ENCODE results near the gene C10orf90. TPM values are rescaled to one million over a fixed set of nuclear protein-coding genes. Genes with fewer than 3 reads are reported as not detected.

C10orf90 gene
- total RNA-seq, 1 donor from 2014 or later, result not detected

DNA sequence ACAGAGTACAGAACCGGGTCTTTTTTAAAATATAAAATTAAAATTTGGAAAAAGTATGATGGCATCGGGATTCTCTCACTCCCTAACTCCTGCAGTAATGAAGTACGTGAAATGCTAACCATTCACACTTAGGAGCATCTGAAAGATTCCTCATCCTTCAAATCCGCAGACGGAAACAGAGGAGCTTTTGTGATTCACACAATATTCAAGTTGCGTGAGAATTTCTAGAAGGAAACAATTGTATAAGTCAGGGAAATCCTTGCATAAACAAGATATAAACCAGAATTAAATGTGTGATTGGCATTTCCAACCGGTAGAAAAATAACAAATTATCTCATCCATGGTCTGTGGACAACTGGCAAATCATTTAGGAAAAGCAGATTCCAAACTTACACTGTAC is 179.0 kb downstream of the C10orf90 start:
- TF ChIP-seq, protein P1, sequence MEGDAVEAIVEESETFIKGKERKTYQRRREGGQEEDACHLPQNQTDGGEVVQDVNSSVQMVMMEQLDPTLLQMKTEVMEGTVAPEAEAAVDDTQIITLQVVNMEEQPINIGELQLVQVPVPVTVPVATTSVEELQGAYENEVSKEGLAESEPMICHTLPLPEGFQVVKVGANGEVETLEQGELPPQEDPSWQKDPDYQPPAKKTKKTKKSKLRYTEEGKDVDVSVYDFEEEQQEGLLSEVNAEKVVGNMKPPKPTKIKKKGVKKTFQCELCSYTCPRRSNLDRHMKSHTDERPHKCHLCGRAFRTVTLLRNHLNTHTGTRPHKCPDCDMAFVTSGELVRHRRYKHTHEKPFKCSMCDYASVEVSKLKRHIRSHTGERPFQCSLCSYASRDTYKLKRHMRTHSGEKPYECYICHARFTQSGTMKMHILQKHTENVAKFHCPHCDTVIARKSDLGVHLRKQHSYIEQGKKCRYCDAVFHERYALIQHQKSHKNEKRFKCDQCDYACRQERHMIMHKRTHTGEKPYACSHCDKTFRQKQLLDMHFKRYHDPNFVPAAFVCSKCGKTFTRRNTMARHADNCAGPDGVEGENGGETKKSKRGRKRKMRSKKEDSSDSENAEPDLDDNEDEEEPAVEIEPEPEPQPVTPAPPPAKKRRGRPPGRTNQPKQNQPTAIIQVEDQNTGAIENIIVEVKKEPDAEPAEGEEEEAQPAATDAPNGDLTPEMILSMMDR (IDR thresholded peaks at IDR 0.05), result no peak
- ATAC-seq (no peak), DNase-seq (no peak)
- H3K4me1 ChIP-seq, result no peaks in the 10 kb centered on the region
- no peaks in the 10 kb centered on the region for H3K36me3 ChIP-seq
- H3K27ac ChIP-seq, result no peak overlapping the region
- H3K27me3 ChIP-seq, result no peaks in the 10 kb centered on the region
- H3K9me3 ChIP-seq, result no peaks in the 10 kb centered on the region
- intact Hi-C loops (cut with DNase I), result no loop called here
- H3K4me3 ChIP-seq, result no peak overlapping the region

DNA sequence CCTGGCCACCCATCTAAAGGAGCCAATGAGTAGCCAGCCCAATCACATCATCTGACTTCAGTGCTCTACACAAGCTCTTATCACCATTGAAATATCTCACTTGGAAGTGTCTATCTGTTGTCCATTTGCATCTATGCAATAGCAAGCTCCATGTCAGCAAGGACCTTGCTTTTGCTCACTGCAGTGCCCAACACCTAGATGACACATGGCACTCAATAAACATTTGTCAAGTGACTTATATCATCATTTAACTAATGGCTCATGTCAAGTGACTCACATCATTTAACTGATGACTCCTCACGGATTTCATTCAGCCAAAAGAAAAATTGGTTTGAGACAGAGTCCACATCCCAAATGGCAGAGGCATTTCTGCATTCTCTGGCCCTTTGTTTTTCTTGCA is 189.3 kb downstream of the C10orf90 start:
- no peaks in the 10 kb centered on the region for H3K4me1 ChIP-seq
- DNase-seq (no peak), ATAC-seq (no peak)
- H3K27ac ChIP-seq, result no peak overlapping the region
- TF ChIP-seq, protein P1 (IDR thresholded peaks at IDR 0.05), result no peak
- no peak overlapping the region for H3K4me3 ChIP-seq
- no peaks in the 10 kb centered on the region for H3K27me3 ChIP-seq
- intact Hi-C loops (cut with DNase I), result no loop called here
- no peaks in the 10 kb centered on the region for H3K9me3 ChIP-seq
- H3K36me3 ChIP-seq, result no peaks in the 10 kb centered on the region

DNA sequence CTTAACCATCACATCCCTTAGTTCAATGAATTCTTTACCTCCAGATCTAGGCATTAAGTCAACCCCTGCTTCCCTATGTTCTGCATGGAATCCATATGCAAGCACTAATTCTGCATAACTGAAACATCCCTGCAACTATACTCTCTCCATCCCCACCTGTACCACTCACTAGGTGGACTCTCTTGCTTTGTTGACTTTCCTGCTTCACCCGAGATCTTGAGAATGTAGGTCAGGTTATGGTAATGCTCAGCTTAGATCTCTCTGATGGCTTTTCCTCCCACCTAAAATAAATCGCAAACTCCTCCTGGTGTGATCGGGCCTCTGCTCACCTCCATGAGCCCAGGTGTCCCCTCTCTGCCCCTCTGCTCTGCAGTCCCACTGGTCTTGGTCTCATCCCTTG is 189.8 kb downstream of the C10orf90 start:
- no peaks in the 10 kb centered on the region for H3K4me1 ChIP-seq
- TF ChIP-seq, protein P1 (IDR thresholded peaks at IDR 0.05), result no peak
- intact Hi-C loops (cut with DNase I), result no loop called here
- no peaks in the 10 kb centered on the region for H3K27me3 ChIP-seq
- H3K27ac ChIP-seq, result no peak overlapping the region
- ATAC-seq, result no peak
- no peak overlapping the region for H3K4me3 ChIP-seq
- H3K36me3 ChIP-seq, result no peaks in the 10 kb centered on the region
- DNase-seq, result no peak
- H3K9me3 ChIP-seq, result no peaks in the 10 kb centered on the region

DNA sequence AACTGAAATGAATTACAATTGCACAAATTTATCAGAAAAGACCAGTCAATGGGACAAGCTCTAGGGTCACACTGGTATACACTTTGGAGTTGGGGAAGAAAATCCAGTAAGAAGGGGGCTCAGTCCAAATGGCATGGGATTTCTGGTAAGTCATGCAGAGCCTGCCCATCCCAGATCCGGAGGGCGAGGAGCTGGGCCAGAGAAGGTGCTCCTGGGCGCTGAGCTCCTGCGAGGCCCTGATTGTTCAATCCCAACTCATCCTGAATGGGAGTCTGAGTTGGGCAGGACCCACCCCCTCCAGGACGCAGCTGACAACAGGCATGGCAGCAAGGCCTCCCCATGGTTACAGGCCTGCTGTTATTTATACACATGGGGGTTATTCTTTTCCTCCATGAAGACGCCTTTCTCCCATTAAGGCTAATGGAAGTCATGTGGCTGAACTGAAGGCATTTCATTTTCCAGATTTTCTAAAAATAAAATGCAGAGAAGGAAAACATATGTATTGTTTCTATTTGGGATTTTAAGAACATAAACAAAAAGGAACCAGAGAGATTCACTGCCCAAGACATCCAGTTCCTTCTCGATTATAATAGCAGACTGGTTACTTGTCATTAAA is 191.1 kb downstream of the C10orf90 start:
- Histone ChIP-seq H3K4me3 (no peak overlapping the region), H3K27me3 (no peaks in the 10 kb centered on the region), H3K9me3 (no peaks in the 10 kb centered on the region), H3K36me3 (no peaks in the 10 kb centered on the region), H3K4me1 (no peaks in the 10 kb centered on the region), H3K27ac (no peak overlapping the region)
- DNase-seq (no peak), ATAC-seq (no peak)
- TF ChIP-seq, protein P1 (IDR thresholded peaks at IDR 0.05), result no peak
- intact Hi-C loops (cut with DNase I), result no loop called here

DNA sequence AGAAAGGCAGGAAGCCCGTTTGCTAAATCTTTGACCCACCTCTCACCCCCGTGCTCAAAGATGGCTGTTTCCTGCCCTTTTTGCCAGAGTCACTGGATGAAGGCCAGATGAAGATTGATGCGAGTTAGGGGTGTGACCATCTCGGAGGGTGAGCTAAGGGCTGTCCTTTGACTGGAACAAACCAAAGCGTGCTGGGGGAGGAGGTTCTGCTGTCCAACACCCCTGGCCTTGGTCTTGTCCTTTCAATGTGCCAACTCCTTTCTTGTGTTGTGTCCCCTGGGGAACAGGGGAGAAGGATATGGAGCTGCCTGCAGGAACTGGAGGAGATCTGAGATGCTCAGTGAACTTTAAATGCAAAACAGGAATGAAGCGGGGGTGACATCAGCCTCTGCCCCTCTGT is 191.9 kb downstream of the C10orf90 start:
- Histone ChIP-seq H3K27ac (no peak overlapping the region), H3K4me1 (no peaks in the 10 kb centered on the region), H3K36me3 (no peaks in the 10 kb centered on the region), H3K9me3 (no peaks in the 10 kb centered on the region), H3K27me3 (no peaks in the 10 kb centered on the region), H3K4me3 (no peak overlapping the region)
- TF ChIP-seq, protein P1 (IDR thresholded peaks at IDR 0.05), result no peak
- intact Hi-C loops (cut with DNase I), result no loop called here
- ATAC-seq (no peak), DNase-seq (no peak)

DNA sequence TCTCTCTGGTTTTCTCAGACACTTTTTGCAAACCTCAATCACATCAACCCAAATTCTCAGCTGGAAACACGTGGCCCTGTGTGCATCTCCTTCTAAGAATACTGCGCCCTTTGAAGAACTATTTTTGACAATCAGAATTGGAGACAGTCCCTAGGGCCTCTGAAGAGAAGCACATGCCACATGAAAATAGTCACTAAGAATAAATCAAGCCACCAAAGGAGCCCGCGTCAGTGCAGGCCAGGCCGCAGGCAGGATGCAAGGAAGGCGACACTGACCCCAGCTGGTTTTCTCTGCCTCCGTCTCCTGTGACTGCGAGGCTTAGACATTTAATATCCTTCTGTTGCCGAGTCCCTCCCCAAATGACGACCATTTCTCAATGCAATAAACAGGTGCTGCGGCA is 194.2 kb downstream of the C10orf90 start:
- DNase-seq (no peak), ATAC-seq (no peak)
- Histone ChIP-seq H3K4me3 (no peak overlapping the region), H3K27me3 (no peaks in the 10 kb centered on the region), H3K27ac (no peak overlapping the region), H3K9me3 (no peaks in the 10 kb centered on the region), H3K36me3 (no peaks in the 10 kb centered on the region), H3K4me1 (no peaks in the 10 kb centered on the region)
- intact Hi-C loops (cut with DNase I), result no loop called here
- TF ChIP-seq, protein P1 (IDR thresholded peaks at IDR 0.05), result no peak
